Keratinocyte (primary cell): Measurements from ENCODE around the gene PDCD4. TPM values are rescaled to one million over a fixed set of nuclear protein-coding genes. Genes with fewer than 3 reads are reported as not detected.

Source experiments
- DNase-seq: peaks from one replicate; pipeline ENCODE4 v3.0.0-alpha.2; 2011; ENCODE audit warnings: low read depth, missing footprints, low spot score
- FAIRE-seq: peaks from 2 replicates; lab custom pipeline; 2011; peaks lifted over from hg19 to GRCh38; lab: Jason Lieb, UNC
- H2AFZ ChIP-seq: 2 replicates; pipeline ENCODE4 v1.6.0; 2012; ENCODE audit warnings: low read length, control low read depth, inconsistent platforms; ENCODE audit not compliant: control insufficient read depth
- H3K27ac ChIP-seq: 2 replicates; pipeline ENCODE4 v1.5.1; 2011; ENCODE audit warnings: low read length; ENCODE audit not compliant: control insufficient read depth, insufficient read depth
- H3K27me3 ChIP-seq: 3 replicates; pipeline ENCODE4 v1.6.0; 2011; ENCODE audit warnings: low read length; ENCODE audit not compliant: control insufficient read depth, insufficient read depth; ENCODE audit errors: extremely low read depth
- H3K36me3 ChIP-seq, 2 experiments: 2 replicates in 1 of 2; 3 replicates in 1 of 2; pipeline ENCODE4 v1.5.1; 2011; ENCODE audit warnings: low read length in 2 of 2, mild to moderate bottlenecking in 1 of 2; ENCODE audit not compliant: control insufficient read depth in 2 of 2, insufficient read depth in 2 of 2; ENCODE audit errors: extremely low read depth in 1 of 2
- H3K4me1 ChIP-seq: 3 replicates; pipeline ENCODE4 v1.5.1; 2011; ENCODE audit warnings: low read length; ENCODE audit not compliant: control insufficient read depth, insufficient read depth; ENCODE audit errors: extremely low read depth
- H3K4me2 ChIP-seq: 3 replicates; pipeline ENCODE4 v1.6.0; 2011; ENCODE audit warnings: low read depth, low read length; ENCODE audit not compliant: control insufficient read depth, insufficient read depth; ENCODE audit errors: extremely low read depth
- H3K4me3 ChIP-seq, 3 experiments: fragments of 200-600 bp in 1 of 3; sonication (generic) in 1 of 3; 2 replicates in 2 of 3; 3 replicates in 1 of 3; pipeline ENCODE4 v1.5.1; 2011 to 2016; ENCODE audit warnings: low read length in 3 of 3, mild to moderate bottlenecking in 3 of 3, control low read depth in 2 of 3, inconsistent platforms in 1 of 3, low read depth in 1 of 3, mixed read lengths in 1 of 3, mixed run types in 1 of 3, moderate library complexity in 1 of 3; ENCODE audit not compliant: control insufficient read depth in 2 of 3, insufficient read depth in 2 of 3; ENCODE audit errors: extremely low read depth in 1 of 3
- H3K79me2 ChIP-seq: 2 replicates; pipeline ENCODE4 v1.6.0; 2012; ENCODE audit warnings: low read length; ENCODE audit not compliant: control insufficient read depth, insufficient read depth
- H3K9ac ChIP-seq: 3 replicates; pipeline ENCODE4 v1.6.0; 2011; ENCODE audit warnings: low read length; ENCODE audit not compliant: control insufficient read depth, insufficient read depth; ENCODE audit errors: extremely low read depth
- H3K9me1 ChIP-seq: 3 replicates; pipeline ENCODE4 v1.6.0; 2011; ENCODE audit warnings: low read length; ENCODE audit not compliant: control insufficient read depth, insufficient read depth; ENCODE audit errors: extremely low read depth
- H3K9me3 ChIP-seq: 2 replicates; pipeline ENCODE4 v1.5.1; 2012; ENCODE audit warnings: low read depth, low read length; ENCODE audit not compliant: control insufficient read depth
- H4K20me1 ChIP-seq: 3 replicates; pipeline ENCODE4 v1.6.0; 2011; ENCODE audit warnings: low read length; ENCODE audit not compliant: control insufficient read depth, insufficient read depth; ENCODE audit errors: extremely low read depth
- EZH2 ChIP-seq: IDR thresholded peaks from one replicate; pipeline ENCODE4 v1.6.1; 2012; ENCODE audit warnings: inconsistent platforms, mild to moderate bottlenecking, low read length, moderate library complexity
- dilution Hi-C: fragments of 300-500 bp; cut with MboI; formaldehyde crosslinking; loops from one replicate; pipeline ENCODE4 v1.7.0; 2020; ENCODE audit warnings: low sequenced_read_pairs; ENCODE audit not compliant: extremely low pct_ligation_motif_present
- polyA plus RNA-seq, 5 experiments: library from polyadenylated mRNA; depleted of rRNA in 3 of 5; stranded (reverse) in 3 of 5; stranded (forward) in 1 of 5; unstranded in 1 of 5; fragments of >200 nt; gene quantifications; 1 replicate in 1 of 5; 2 replicates in 3 of 5; 3 replicates in 1 of 5; pipeline versions ENCODE4 v1.2.1 to v1.2.3, GENCODE V29; 2011 to 2012; ENCODE audit warnings: missing spikeins in 2 of 5, low read depth in 1 of 5, low replicate concordance in 1 of 5
- TF ChIP-seq, protein P1 (sequence below), 3 experiments: IDR thresholded peaks in 1 of 3; conservative IDR thresholded peaks in 1 of 3; optimal IDR thresholded peaks in 1 of 3; 2 replicates in 2 of 3; 3 replicates in 1 of 3; pipeline versions ENCODE3 to v1.5.1; 2011; ENCODE audit warnings: low read length in 3 of 3, mild to moderate bottlenecking in 3 of 3, moderate library complexity in 2 of 3, control low read depth in 1 of 3, inconsistent platforms in 1 of 3; ENCODE audit not compliant: insufficient read depth in 2 of 3; ENCODE audit errors: extremely low read depth in 1 of 3

Gene PDCD4
- polyA plus RNA-seq, 1 donor (not counting 4 experiments of a cell fraction or from before 2014, with no cell fraction given) = 146 TPM

- Histone ChIP-seq H3K79me2 (peaks cover 53% of the 10 kb centered on the region), H4K20me1 (no peaks in the 10 kb centered on the region), H3K9me3 (no peaks in the 10 kb centered on the region), H3K4me1 (peaks cover 10% of the 10 kb centered on the region), H3K27me3 (no peaks in the 10 kb centered on the region), H3K4me2 (peak overlapping the region; percentile 97), H3K27ac (peak overlapping the region; percentile 89), H3K36me3 (no peaks in the 10 kb centered on the region), H3K9ac (peak overlapping the region; percentile 95), H3K4me3 (peak overlapping the region; percentile 71 to 98 (median 97)), H3K9me1 (no peaks in the 10 kb centered on the region), H2AFZ (peak overlapping the region; percentile 76)
- TF ChIP-seq, protein P1, sequence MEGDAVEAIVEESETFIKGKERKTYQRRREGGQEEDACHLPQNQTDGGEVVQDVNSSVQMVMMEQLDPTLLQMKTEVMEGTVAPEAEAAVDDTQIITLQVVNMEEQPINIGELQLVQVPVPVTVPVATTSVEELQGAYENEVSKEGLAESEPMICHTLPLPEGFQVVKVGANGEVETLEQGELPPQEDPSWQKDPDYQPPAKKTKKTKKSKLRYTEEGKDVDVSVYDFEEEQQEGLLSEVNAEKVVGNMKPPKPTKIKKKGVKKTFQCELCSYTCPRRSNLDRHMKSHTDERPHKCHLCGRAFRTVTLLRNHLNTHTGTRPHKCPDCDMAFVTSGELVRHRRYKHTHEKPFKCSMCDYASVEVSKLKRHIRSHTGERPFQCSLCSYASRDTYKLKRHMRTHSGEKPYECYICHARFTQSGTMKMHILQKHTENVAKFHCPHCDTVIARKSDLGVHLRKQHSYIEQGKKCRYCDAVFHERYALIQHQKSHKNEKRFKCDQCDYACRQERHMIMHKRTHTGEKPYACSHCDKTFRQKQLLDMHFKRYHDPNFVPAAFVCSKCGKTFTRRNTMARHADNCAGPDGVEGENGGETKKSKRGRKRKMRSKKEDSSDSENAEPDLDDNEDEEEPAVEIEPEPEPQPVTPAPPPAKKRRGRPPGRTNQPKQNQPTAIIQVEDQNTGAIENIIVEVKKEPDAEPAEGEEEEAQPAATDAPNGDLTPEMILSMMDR (optimal IDR thresholded peaks at IDR 0.05 in 1 of 3, IDR thresholded peaks at IDR 0.05 in 1 of 3, conservative IDR thresholded peaks at IDR 0.05 in 1 of 3; ENCODE audit: extremely low read depth in 1 of 3, insufficient read depth in 2 of 3, low read length in 3 of 3) = no peak
- dilution Hi-C loops = no loop called here
- no peak for DNase-seq
- peak; percentile 46 for FAIRE-seq
Measured at GRCh38 chr10:110919971-110920881, 48.5 kb downstream of the PDCD4 start.

DNA sequence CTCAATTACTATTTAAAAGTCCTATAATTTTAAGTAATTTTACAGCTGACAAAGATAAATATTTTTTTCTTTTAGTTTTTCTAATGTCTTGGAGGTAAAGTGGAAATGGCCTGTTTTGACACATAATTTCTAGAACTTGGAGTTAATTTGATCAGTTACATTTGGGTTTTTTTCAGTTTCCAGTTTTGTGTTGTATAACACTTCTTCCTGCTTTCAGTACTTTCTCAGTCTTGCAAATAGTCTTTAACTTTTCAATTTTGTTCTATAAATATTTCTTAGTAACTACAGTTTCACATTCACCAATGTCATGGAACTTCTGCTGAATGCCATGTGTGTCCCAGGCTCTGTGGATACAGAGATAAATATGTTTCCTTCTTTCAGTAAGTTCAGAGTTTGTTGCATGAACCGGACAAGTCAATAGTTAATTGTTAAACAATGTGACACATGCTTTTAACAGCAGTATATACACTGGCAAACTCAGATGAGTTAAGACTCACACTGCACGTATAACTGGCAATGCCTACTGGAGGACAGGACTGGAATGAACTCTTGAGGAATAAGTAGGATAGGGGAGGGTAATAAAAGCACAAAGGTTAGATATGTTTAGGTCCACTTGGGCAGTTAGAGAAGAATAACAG lies 52.2 kb downstream of the PDCD4 start:
- Histone ChIP-seq H3K9ac (no peak overlapping the region), H3K4me2 (no peak overlapping the region), H3K9me3 (no peaks in the 10 kb centered on the region), H4K20me1 (no peaks in the 10 kb centered on the region), H3K36me3 (no peaks in the 10 kb centered on the region), H3K27me3 (no peaks in the 10 kb centered on the region), H3K9me1 (no peaks in the 10 kb centered on the region), H3K27ac (no peak overlapping the region), H3K79me2 (peaks cover 88% of the 10 kb centered on the region), H3K4me3 (no peak overlapping the region), H2AFZ (no peak overlapping the region), H3K4me1 (peaks cover 3% of the 10 kb centered on the region)
- dilution Hi-C loops = no loop called here
- TF ChIP-seq, protein P1 (optimal IDR thresholded peaks at IDR 0.05 in 1 of 3, IDR thresholded peaks at IDR 0.05 in 1 of 3, conservative IDR thresholded peaks at IDR 0.05 in 1 of 3; ENCODE audit: extremely low read depth in 1 of 3, insufficient read depth in 2 of 3, low read length in 3 of 3) = no peak
- no peak for TF ChIP-seq EZH2
- FAIRE-seq (no peak), DNase-seq (no peak)
